ENCODE data around the gene UBE3B. TPM values are rescaled to one million over a fixed set of nuclear protein-coding genes. Genes with fewer than 3 reads are reported as not detected.

Gene UBE3B
- total RNA-seq, 1 donor from 2014 or later: 39.1 TPM

DNA sequence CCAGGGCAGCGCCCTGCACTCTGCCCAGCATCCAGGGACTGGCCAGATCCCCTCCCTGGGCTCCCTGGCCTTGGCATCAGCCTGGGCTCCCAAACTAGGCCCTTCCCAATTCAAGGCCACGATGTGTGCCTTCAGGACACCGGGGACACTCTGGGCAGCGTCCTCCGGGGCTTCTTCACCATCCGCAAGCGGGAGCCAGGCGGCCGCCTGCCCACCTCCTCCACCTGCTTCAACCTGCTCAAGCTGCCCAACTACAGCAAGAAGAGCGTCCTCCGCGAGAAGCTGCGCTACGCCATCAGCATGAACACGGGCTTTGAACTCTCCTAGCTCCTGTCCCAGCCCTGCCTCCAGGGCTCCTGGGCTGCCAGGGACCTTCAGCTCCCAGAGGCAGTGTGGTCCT is 57.0 kb downstream of the UBE3B start:
- no peaks in the 10 kb centered on the region for H3K27me3 ChIP-seq
- no peaks in the 10 kb centered on the region for H3K9me3 ChIP-seq
- DNase-seq (no peak), ATAC-seq (no peak)
- no peak overlapping the region for H3K27ac ChIP-seq
- intact Hi-C loops (cut with DNase I): no loop called here
- H3K4me3 ChIP-seq: no peak overlapping the region
- peaks cover 59% of the 10 kb centered on the region for H3K36me3 ChIP-seq
- no peaks in the 10 kb centered on the region for H3K4me1 ChIP-seq
- TF ChIP-seq, protein P1, sequence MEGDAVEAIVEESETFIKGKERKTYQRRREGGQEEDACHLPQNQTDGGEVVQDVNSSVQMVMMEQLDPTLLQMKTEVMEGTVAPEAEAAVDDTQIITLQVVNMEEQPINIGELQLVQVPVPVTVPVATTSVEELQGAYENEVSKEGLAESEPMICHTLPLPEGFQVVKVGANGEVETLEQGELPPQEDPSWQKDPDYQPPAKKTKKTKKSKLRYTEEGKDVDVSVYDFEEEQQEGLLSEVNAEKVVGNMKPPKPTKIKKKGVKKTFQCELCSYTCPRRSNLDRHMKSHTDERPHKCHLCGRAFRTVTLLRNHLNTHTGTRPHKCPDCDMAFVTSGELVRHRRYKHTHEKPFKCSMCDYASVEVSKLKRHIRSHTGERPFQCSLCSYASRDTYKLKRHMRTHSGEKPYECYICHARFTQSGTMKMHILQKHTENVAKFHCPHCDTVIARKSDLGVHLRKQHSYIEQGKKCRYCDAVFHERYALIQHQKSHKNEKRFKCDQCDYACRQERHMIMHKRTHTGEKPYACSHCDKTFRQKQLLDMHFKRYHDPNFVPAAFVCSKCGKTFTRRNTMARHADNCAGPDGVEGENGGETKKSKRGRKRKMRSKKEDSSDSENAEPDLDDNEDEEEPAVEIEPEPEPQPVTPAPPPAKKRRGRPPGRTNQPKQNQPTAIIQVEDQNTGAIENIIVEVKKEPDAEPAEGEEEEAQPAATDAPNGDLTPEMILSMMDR (IDR thresholded peaks at IDR 0.05): no peak

- H3K4me1 ChIP-seq: no peaks in the 10 kb centered on the region
- no peak overlapping the region for H3K4me3 ChIP-seq
- intact Hi-C loops (cut with DNase I): no loop called here
- no peak for ATAC-seq
- no peak overlapping the region for H3K27ac ChIP-seq
- H3K27me3 ChIP-seq: no peaks in the 10 kb centered on the region
- TF ChIP-seq, protein P1 (IDR thresholded peaks at IDR 0.05): no peak
- H3K9me3 ChIP-seq: no peaks in the 10 kb centered on the region
- DNase-seq: no peak
- H3K36me3 ChIP-seq: peaks cover 50% of the 10 kb centered on the region
Measured at GRCh38 chr12:109535231-109535862, 57.9 kb downstream of the UBE3B start.

GRCh38 chr12:109535863-109536250 is 58.4 kb downstream of the UBE3B start:
- peaks cover 45% of the 10 kb centered on the region for H3K36me3 ChIP-seq
- no peak for ATAC-seq

DNA sequence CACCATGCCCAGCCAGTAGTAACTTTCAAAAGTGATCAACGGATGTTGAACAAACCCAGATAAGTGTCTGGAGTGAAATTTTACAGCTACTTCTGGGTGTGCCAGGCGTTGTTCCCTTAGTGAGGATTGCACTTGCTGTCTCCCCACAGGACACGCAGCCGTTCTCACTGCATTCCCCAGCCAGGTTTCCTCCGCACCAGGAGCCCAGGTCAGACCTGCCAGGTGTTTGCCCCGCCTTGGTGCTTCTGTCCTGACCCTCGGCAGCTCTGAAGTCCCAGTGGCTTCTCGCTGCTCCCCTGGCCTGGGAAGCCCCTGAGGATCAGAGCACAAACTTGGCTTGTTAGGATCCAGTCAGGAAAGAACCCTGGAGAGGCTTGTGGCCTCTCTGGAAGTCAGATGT is 59.7 kb downstream of the UBE3B start:
- ATAC-seq (no peak), DNase-seq (no peak)
- Histone ChIP-seq H3K27ac (no peak overlapping the region), H3K27me3 (no peaks in the 10 kb centered on the region), H3K9me3 (no peaks in the 10 kb centered on the region), H3K36me3 (peaks cover 32% of the 10 kb centered on the region), H3K4me3 (no peak overlapping the region), H3K4me1 (no peaks in the 10 kb centered on the region)
- TF ChIP-seq, protein P1 (IDR thresholded peaks at IDR 0.05): no peak
- intact Hi-C loops (cut with DNase I): no loop called here

More at GRCh38 chr12:109535863-109536250, 58.4 kb downstream of the UBE3B start:
- no peak for DNase-seq
- Histone ChIP-seq H3K27me3 (no peaks in the 10 kb centered on the region), H3K27ac (no peak overlapping the region), H3K9me3 (no peaks in the 10 kb centered on the region), H3K4me1 (no peaks in the 10 kb centered on the region), H3K4me3 (no peak overlapping the region)
- TF ChIP-seq, protein P1 (IDR thresholded peaks at IDR 0.05): no peak
- intact Hi-C loops (cut with DNase I): no loop called here

DNA sequence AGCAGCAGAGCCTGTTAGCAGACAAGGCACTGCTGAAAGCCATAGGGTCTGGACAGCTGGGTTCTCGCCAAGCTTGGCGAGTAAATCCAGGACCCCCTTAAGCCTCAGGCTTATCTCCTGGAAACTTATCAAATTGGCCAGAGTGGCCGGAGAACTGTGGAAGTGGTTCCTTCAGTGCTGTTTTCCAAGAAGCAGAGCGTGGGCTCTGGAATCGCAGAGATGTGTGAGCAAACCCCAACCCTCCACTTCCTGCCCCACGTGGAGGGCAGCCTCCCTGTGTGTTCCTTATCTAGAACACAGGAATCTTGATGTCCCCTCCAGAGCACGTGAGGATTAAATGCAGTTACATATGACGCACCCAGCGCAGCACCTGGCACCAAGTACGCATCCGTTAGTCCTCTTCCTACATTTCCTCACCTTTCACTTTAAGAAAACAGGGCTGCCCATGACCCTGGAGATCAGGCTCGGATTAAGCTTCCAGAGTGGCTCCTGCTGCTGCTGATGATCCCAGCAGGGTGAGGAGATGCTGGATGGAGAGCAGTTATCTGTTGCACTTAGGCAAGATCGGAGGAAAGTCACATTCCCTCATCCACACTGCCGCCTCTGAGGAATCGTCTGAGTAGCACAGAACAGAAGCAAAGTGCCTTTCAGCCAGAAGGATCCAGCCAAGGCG is 60.9 kb downstream of the UBE3B start:
- TF ChIP-seq, protein P1 (IDR thresholded peaks at IDR 0.05): no peak
- H3K9me3 ChIP-seq: no peaks in the 10 kb centered on the region
- no peaks in the 10 kb centered on the region for H3K27me3 ChIP-seq
- intact Hi-C loops (cut with DNase I): no loop called here
- H3K27ac ChIP-seq: no peak overlapping the region
- H3K4me3 ChIP-seq: no peak overlapping the region
- peaks cover 20% of the 10 kb centered on the region for H3K36me3 ChIP-seq
- DNase-seq: no peak
- no peak for ATAC-seq
- H3K4me1 ChIP-seq: no peaks in the 10 kb centered on the region

All from upper lobe of right lung (tissue), 1 donor.